ENCODE results near the gene CNTN5.

Gene CNTN5

GRCh38 chr11:100308202-100308601 lies 1287.5 kb downstream of the CNTN5 start:
- no peak overlapping the region for H3K4me3 ChIP-seq (ENCODE audit: control insufficient read depth, low read depth, low read length)
- TF ChIP-seq, protein P1, sequence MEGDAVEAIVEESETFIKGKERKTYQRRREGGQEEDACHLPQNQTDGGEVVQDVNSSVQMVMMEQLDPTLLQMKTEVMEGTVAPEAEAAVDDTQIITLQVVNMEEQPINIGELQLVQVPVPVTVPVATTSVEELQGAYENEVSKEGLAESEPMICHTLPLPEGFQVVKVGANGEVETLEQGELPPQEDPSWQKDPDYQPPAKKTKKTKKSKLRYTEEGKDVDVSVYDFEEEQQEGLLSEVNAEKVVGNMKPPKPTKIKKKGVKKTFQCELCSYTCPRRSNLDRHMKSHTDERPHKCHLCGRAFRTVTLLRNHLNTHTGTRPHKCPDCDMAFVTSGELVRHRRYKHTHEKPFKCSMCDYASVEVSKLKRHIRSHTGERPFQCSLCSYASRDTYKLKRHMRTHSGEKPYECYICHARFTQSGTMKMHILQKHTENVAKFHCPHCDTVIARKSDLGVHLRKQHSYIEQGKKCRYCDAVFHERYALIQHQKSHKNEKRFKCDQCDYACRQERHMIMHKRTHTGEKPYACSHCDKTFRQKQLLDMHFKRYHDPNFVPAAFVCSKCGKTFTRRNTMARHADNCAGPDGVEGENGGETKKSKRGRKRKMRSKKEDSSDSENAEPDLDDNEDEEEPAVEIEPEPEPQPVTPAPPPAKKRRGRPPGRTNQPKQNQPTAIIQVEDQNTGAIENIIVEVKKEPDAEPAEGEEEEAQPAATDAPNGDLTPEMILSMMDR (IDR thresholded peaks at IDR 0.05; ENCODE audit: control insufficient read depth, insufficient read depth, low read depth, low read length, missing control alignments): no peak
- no peak for DNase-seq (ENCODE audit: low read depth)

GRCh38 chr11:100315946-100316345 lies 1295.2 kb downstream of the CNTN5 start:
- no peak overlapping the region for H3K4me3 ChIP-seq (ENCODE audit: control insufficient read depth, low read depth, low read length)
- TF ChIP-seq, protein P1 (IDR thresholded peaks at IDR 0.05; ENCODE audit: control insufficient read depth, insufficient read depth, low read depth, low read length, missing control alignments): no peak
- DNase-seq (ENCODE audit: low read depth): no peak

DNA sequence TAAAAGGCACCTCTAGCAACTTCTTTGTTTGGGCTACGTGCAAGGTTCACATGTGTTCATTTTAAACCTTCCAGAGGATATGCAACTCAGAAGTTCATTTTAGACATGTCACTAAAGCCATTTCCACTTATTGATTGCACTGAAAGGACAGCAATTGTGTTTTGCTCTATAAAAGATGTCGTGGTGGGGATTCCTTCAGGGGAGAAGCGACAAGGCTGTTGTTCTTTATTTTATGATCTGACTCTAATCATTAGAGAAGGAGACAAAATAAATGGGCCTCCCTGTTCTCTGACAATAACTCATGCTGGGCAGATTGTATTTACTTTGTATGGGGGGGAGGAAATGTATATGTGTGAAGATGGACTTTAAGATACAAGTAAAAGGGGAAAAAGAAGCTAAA lies 1296.2 kb downstream of the CNTN5 start:
- TF ChIP-seq, protein P1 (IDR thresholded peaks at IDR 0.05; ENCODE audit: control insufficient read depth, insufficient read depth, low read depth, low read length, missing control alignments): no peak
- H3K4me3 ChIP-seq (ENCODE audit: control insufficient read depth, low read depth, low read length): no peak overlapping the region
- DNase-seq (ENCODE audit: low read depth): no peak

- TF ChIP-seq, protein P1 (IDR thresholded peaks at IDR 0.05; ENCODE audit: control insufficient read depth, insufficient read depth, low read depth, low read length, missing control alignments): no peak
- no peak for DNase-seq (ENCODE audit: low read depth)
- no peak overlapping the region for H3K4me3 ChIP-seq (ENCODE audit: control insufficient read depth, low read depth, low read length)
Measured at GRCh38 chr11:100319691-100320090, 1298.9 kb downstream of the CNTN5 start.

DNA sequence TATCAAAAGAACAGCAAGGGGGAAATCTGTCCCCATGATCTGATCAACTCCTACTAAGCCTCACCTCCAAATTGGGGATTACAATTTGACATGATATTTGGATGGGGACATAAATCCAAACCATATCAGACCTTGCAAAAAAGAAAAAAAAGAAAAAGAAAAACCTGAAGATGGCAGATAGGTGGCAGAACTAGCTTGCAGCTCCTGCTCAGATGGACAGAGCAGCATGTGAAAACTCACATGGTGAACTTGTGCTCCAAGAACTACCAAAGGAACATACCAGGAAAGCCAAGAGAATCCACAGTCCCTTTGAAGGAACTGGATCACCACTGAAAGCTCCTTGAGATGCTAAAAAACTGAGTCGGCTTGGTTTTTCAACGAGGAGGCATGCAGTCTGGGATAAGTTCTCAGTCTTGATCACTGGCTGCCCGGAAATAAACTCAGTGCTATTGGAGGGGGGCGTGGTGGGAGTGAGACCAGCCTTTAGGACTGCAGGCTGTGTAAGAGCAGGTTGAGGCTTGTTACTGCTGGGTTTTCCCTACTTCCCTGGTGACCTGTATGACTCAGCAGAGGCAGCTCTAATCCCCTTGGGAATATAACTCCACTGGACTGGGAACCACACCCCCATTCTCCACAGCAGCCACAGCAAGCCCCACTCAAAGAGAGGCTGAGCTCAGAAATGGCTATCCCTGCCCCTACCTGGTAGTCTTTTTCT lies 1308.0 kb downstream of the CNTN5 start:
- DNase-seq (ENCODE audit: low read depth): no peak
- TF ChIP-seq, protein P1 (IDR thresholded peaks at IDR 0.05; ENCODE audit: control insufficient read depth, insufficient read depth, low read depth, low read length, missing control alignments): no peak
- H3K4me3 ChIP-seq (ENCODE audit: control insufficient read depth, low read depth, low read length): no peak overlapping the region

DNA sequence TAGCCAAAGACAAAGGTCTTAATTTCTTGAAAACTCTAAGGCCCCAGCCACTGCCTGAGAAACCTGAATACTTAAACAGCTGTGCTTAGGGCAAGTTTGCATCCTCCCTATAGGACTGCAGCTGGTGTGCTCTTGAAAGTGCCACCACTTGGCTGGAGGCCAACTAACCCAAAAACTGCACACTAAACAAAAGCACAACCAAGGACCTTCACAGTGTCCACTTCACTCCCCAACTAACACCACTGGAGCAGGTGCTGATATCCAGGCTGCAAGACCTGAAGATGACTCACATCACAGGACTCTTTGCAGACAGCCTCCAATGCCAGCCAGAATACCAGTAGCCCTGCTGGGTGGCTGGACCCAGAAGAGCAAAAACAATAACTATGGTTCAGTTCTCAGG lies 1308.6 kb downstream of the CNTN5 start:
- H3K4me3 ChIP-seq (ENCODE audit: control insufficient read depth, low read depth, low read length): no peak overlapping the region
- DNase-seq (ENCODE audit: low read depth): no peak
- TF ChIP-seq, protein P1 (IDR thresholded peaks at IDR 0.05; ENCODE audit: control insufficient read depth, insufficient read depth, low read depth, low read length, missing control alignments): no peak

All from AG09309 (cell line).